GM12891 (cell line): Measurements from ENCODE around the gene CHCHD6.

Experiments
- POLR2A ChIP-seq: IDR thresholded peaks from 2 replicates; pipeline ENCODE4 v1.6.1; 2011; ENCODE audit warnings: low read depth, low read length, control low read depth
- POLR2AphosphoS5 ChIP-seq: IDR thresholded peaks from 2 replicates; pipeline ENCODE4 v1.6.1; 2011; ENCODE audit warnings: low read depth, low read length, control low read depth
- SPI1 ChIP-seq: IDR thresholded peaks from 2 replicates; pipeline ENCODE4 v1.6.1; 2011; ENCODE audit warnings: low read depth, low read length, control low read depth

- TF ChIP-seq POLR2AphosphoS5 (no peak), POLR2A (no peak), SPI1 (no peak)
Measured at GRCh38 chr3:126847061-126847460, 143.0 kb downstream of the CHCHD6 start.
